ENCODE measurements around the gene CDK11B.

CDK11B gene

DNA sequence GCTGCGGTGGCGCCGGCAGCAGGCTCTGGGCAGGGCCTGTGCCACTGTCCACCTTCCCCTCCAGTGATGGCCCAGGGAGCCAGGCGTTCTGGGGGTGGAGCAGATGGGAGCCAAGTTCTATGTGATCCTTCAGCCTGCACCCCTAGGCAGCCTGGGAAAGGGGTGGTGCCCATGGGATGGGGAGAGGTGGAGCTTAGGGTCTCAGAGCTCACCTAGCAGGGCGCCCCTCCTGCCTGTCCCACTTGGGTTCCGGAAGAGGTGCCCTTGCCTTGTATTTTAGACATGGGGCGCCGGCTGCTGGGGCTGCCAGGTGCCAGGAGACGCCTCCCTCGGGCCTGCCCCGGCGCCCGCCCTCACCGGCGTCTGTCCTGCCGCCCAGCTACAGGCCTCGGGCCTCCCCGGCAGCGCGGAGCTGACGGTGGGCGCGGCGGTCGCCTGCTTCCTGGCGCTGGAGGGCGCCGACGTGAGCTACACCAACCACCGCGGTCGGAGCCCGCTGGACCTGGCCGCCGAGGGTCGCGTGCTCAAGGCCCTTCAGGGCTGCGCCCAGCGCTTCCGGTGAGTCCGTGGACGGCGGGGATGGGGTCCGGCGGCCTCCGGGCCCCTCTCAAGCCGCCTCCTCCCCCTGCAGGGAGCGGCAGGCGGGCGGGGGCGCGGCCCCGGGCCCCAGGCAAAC lies 29.9 kb downstream of the CDK11B start:
- DNase-seq (ENCODE audit: low read depth, low spot score), result no peak
- no peak overlapping the region for H3K27ac ChIP-seq

DNA sequence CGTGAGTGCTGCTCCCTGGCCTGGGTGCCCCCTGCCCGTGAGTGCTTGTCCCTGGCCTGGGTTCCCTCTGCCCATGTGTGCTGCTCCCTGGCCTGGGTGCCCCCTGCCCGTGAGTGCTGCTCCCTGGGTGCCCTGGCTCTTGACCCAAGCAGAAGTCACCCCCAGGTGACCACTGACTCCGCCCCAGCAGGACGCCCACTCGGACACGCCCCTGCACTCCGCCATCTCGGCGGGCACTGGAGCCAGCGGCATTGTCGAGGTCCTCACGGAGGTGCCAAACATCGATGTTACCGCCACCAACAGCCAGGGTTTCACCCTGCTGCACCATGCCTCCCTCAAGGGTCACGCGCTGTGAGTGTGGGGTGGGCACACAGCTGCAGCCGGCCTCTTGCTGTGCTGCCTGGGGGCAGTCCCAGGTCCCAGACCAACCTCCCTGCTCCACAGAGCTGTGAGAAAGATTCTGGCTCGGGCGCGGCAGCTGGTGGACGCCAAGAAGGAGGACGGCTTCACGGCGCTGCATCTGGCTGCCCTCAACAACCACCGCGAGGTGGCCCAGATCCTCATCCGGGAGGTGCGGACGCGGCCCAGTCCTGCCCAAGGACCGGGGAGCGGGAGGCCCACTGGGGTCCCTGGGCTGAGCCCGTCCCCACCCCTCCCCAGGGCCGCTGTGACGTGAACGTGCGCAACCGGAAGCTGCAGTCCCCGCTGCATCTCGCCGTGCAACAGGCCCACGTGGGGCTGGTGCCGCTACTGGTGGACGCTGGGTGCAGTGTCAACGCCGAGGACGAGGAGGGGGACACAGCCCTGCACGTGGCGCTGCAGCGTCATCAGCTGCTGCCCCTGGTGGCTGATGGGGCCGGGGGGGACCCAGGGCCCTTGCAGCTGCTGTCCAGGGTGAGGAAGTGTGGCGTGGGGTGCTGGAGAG lies 30.7 kb downstream of the CDK11B start:
- H3K27ac ChIP-seq, result no peak overlapping the region
- DNase-seq (ENCODE audit: low read depth, low spot score), result no peak

DNA sequence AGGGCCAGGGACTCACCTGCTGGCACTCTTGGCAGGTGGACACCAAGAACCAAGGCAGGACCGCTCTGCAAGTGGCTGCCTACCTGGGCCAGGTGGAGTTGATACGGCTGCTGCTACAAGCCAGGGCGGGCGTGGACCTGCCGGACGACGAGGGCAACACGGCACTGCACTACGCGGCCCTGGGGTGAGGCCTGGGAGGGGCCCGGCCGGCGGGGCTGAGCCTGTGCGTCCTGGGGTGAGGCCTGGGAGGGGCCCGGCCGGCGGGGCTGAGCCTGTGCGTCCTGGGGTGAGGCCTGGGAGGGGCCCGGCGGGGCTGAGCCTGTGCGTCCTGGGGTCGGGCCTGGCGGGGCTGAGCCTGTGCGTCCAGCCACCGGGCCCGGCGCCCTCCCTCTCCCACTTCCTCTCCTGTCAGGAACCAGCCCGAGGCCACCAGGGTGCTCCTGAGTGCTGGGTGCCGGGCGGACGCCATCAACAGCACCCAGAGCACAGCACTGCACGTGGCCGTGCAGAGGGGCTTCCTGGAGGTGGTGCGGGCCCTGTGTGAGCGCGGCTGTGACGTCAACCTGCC lies 31.5 kb downstream of the CDK11B start:
- DNase-seq (ENCODE audit: low read depth, low spot score), result no peak
- no peak overlapping the region for H3K27ac ChIP-seq

DNA sequence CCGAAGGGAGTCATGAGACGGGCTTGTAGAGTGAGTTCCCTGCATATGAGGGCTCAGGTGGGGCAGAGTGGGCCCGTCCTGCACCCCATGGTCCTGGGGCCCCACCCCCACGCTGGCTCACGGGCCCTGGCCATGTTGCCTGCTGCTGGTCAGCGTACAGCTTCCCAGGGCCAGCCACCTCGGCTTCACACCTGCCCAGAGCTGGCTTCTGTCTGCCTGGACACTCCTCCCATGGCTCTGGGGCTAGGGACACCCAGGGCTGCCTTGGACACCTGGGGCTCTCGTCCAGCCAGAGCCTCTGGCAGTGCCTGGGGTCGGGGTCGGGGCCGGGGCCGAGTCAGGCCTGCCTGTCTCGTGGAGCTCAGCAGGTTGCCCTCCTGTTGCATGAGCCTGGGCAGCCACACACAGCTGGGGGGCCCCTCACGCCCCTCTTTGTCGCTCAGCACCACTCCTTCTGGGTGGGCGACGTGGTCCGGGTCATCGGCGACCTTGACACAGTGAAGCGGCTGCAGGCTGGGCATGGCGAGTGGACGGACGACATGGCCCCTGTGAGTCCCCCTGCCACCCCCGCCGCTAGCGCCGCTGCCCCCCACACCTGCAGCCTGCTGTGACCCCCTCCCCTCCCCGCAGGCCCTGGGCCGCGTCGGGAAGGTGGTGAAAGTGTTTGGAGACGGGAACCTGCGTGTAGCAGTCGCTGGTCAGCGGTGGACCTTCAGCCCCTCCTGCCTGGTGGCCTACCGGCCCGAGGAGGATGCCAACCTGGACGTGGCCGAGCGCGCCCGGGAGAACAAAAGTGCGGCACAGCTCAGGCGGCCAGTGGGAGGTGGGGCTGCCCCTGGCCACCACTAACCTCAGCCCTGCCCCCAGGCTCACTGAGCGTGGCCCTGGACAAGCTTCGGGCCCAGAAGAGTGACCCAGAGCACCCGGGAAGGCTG lies 32.3 kb downstream of the CDK11B start:
- H3K27ac ChIP-seq, result no peak overlapping the region
- DNase-seq (ENCODE audit: low read depth, low spot score), result no peak

DNA sequence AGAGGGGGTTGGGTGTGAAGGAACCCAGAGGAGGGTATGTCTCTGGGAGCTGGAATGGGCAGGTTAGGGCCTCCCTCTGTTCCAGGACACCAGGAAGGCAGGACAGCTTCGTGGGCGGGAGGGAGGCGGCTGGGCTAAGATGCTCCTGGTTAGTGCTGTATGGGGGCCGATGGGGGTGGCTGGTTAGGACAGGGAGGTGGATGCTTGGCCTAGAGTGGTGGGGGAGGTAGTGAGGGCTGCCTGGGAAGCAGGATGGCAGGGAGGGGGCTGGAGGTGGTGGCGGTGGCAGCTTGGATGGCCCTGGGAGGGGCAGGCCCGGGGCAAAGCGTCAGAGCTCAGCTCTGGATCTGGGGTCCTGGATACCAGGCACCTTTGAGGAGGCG lies 33.0 kb downstream of the CDK11B start:
- no peak overlapping the region for H3K27ac ChIP-seq

DNA sequence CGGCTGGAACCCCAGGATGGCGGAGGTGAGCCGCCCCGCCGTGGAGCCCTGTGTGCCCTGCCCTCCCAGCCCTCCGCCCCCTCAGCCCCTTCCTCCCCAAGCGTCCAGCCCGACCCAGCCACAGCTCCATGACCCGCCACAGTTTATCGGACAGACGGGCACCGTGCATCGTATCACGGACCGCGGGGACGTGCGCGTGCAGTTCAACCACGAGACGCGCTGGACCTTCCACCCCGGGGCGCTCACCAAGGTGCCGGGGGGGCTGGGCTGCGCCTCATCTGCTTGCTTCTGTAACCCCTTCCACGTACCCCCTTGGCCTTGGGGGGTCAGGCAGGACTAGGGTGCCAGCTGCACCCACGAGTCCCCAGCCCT lies 33.4 kb downstream of the CDK11B start:
- H3K27ac ChIP-seq, result no peak overlapping the region
- DNase-seq (ENCODE audit: low read depth, low spot score), result no peak

More for the DNA sequence above, 33.0 kb downstream of the CDK11B start:
- DNase-seq (ENCODE audit: low read depth, low spot score), result no peak

DNA sequence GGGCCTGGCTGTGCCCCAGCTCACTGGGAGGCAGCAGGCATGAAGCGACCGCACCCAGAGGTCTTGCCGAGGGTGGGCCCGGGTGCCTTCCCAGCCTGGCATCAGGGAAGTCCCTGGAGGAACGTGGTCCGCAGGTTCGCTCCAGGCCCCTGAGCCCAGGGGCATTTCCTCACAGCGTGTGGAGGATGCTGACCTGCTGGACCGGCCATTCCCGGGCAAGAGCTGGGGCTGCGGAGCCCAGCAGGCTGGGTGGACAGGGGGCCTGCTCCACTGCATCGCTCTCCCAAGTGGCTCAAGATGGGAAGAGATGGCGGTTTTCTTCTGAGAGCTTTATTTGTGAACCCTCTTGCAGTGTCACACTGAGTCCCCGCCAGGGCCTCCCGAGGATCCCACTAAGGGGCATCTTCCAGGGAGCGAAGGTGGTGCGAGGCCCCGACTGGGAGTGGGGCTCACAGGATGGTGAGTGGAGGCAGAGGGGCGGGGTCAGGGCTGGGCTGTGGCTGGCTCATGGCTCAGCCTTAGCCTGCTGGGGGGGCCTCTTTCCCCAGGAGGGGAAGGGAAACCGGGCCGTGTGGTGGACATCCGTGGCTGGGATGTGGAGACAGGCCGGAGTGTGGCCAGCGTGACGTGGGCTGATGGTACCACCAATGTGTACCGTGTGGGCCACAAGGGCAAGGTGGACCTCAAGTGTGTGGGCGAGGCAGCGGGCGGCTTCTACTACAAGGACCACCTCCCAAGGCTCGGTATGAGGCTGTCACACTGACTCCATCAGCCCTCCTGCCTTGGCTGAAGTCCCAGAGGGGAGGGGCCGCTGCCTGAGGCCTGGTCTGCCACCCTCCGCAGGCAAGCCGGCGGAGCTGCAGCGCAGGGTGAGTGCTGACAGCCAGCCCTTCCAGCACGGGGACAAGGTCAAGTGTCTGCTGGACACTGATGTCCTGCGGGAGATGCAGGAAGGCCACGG lies 34.1 kb downstream of the CDK11B start:
- no peak for DNase-seq (ENCODE audit: low read depth, low spot score)
- no peak overlapping the region for H3K27ac ChIP-seq

DNA sequence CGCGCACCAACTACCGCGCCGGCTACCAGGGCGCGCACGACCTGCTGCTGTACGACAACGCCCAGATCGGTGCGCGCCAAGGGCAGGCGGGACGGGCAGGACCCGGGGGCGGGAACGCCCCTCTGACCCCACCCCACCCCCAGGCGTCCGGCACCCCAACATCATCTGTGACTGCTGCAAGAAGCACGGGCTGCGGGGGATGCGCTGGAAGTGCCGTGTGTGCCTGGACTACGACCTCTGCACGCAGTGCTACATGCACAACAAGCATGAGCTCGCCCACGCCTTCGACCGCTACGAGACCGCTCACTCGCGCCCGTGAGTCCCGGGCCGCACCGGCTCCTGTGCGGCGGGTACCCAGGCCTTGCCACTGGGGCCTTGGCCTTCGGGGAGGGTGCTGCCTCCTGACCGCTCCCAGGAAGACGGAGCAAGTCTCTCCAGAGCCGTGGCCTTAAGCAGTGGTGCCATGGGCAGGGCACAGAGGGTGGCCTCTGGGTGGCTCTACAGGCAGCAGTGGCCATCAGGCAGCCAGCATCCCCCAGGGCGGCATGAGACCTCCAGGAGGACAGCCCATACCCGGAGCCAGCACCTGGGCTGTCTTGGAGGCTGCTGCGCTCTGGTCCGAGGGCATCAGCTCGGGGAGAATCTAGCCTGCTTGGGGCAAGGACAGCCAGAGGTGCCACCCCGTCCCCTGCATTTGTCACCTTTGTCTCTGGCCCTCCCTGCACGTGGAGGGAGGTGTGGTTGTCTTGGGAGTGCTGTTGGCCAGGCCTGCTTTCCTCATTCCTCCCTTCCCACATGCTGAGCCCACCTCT lies 35.0 kb downstream of the CDK11B start:
- no peak for DNase-seq (ENCODE audit: low read depth, low spot score)
- H3K27ac ChIP-seq, result no peak overlapping the region

DNA sequence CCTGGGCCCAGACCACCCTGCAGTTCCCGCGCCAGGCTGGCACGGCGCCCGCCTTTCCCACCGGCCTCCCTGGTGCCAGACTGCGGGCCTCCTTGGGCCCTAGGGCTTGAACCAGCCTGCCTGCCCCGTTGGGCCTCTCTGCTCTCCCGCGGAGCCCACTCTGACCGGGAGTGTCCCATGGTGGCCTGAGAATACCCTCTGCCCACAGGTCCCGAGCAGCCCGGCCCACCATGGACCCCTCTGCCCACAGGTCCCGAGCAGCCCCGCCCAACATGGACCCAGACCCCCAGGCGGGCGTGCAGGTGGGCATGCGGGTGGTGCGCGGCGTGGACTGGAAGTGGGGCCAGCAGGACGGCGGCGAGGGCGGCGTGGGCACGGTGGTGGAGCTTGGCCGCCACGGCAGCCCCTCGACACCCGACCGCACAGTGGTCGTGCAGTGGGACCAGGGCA lies 35.6 kb downstream of the CDK11B start:
- no peak overlapping the region for H3K27ac ChIP-seq
- no peak for DNase-seq (ENCODE audit: low read depth, low spot score)

DNA sequence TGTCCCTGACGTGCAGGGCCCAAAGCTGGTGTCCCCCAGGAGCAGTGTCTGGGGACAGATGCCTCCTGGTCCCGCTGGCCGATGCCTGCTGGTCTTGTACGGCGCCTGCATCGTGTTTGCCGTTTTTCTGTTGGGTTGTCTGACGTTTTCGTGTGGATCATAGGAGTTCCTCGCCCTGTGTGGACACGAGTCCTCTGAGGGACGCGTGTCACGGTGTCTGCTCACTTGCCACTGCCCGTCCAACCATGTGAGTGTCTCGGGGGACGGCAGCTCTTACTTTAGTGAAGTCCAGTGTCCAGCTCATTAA lies 36.1 kb downstream of the CDK11B start:
- no peak for DNase-seq (ENCODE audit: low read depth, low spot score)
- no peak overlapping the region for H3K27ac ChIP-seq

DNA sequence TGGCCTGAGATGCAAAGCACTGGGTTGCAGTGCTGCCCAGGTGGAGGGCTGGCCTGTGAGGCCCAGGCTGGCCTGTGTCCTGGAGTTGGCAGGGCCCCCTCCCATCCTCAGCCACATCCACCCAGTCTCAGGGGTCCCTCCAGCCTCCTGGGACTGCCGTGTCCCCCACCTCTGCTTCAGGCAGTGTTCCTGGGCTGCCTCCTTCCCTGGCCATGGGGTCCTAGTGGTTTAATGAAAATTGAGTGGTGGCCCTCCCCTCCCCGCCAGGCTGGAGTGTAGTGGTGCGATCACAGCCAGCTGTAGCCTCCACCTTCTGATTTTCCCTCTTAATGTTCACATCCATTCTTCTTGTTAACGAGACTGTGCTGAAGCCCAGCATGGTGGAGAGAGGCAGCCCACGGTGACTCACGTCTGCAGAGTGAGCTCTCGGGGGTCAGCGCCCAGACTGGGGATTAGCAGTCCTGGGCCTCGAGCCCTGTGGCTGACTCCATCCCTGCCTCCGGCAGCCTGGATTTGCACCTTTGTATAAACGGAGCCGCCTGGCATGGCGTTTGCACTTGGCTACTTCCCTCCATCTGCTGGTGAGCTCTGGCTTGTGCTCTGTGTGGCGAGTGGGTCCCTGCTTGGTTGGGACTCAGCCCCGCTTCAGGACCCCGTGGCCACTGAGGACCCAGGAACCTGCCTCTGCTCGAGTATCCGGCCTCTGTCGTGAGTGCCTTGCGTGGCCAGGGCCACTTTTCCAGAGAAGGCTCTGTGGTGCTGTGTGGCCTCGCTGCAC lies 36.6 kb downstream of the CDK11B start:
- no peak for DNase-seq (ENCODE audit: low read depth, low spot score)
- H3K27ac ChIP-seq, result no peak overlapping the region

DNA sequence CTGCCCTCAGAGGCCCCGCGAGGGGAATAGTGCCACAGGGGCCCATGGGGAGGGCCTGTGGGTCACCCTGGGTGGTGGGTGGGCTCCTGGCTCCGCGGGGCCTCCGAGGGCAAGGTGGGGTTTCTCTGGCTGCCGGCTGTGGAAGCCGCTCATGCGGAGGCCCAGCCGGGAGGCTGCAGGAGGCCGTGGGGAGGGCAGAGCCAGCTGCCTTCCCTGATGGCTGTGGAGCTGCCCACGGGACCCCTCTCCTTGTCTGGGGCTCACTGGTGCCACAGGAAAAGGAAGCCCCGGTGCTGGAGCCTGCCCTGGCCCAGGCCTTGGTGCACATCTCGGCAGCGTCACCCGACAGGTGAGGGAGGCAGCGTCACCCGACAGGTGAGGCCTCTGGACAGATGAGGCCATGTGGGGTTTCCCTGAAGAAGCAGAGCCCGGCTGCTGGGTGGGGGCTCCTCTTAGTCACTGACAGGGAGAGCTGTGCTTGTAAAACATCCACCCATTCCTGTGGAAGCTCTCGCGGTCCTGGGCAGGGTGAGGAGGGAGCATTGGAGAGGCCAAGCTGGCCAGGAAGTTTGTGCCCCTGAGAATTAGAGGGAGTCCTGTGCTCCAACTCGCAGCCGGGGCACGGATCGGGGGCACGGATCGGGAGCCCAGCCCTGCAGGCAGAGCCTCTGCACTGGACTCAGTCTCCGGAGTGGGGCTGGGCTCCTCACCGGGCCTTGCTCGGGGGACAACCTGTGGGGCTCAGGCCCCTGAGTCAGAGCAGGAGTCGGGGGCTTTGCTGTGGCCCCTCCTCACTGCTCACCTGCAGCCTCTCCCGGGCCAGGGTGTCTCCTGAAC lies 37.4 kb downstream of the CDK11B start:
- H3K27ac ChIP-seq, result no peak overlapping the region
- no peak for DNase-seq (ENCODE audit: low read depth, low spot score)

DNA sequence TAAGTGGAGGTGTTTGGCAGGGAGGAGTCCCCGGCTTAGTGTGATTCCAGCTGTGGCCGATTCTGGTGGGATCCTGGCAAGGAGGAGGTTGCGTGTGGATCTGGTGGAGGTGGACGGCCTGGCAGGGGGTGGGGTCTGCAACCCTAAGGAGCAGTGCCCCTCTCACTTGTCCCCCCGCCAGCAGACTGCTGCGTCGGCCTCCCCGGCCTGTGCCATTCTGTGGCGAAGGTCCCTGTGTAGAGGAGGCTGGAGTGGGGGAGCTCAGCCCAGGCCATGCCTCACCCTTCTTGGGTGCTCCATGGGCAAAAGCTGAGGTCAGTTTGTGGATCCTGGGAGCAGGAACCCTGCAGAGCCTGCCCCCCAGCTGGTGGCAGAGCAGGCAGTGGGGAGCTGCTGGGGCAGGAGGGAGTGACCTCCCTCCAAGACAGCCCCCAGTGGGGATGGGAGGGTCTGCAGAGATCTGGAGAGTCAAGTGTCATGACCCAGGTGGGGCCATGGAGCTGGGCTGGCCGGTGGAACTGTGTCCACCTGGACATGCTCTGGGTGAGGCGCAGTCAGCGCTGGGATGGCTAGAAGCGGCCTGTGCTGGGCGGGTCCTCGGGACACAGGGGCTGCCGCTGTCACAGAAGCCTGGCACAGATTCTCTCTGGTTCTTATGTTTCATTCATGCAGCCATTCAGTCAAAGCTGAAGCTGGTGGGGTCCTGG lies 38.2 kb downstream of the CDK11B start:
- H3K27ac ChIP-seq, result no peak overlapping the region
- no peak for DNase-seq (ENCODE audit: low read depth, low spot score)

DNA sequence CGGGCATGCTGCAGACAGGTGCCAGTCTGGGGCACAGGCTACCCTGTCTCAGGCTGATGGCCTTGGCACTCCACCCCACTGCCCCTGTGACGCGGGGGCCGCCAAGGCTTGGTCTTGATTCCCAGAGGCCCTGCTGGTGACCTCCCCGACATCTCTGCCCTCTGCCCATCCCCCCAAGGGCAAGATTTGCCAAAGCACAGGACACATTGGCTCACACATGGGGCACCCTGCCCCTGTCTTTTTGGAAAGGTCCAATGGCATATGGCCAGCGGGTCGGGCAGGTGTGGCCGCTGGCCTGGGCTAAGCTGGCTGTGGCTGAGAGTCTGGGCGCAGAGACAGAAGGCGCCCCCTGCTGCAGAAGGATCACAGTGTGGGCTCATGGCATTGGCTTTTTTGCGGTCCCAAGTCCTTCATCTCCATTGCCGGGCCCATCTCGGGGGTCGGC lies 38.9 kb downstream of the CDK11B start:
- DNase-seq (ENCODE audit: low read depth, low spot score), result no peak
- no peak overlapping the region for H3K27ac ChIP-seq

DNA sequence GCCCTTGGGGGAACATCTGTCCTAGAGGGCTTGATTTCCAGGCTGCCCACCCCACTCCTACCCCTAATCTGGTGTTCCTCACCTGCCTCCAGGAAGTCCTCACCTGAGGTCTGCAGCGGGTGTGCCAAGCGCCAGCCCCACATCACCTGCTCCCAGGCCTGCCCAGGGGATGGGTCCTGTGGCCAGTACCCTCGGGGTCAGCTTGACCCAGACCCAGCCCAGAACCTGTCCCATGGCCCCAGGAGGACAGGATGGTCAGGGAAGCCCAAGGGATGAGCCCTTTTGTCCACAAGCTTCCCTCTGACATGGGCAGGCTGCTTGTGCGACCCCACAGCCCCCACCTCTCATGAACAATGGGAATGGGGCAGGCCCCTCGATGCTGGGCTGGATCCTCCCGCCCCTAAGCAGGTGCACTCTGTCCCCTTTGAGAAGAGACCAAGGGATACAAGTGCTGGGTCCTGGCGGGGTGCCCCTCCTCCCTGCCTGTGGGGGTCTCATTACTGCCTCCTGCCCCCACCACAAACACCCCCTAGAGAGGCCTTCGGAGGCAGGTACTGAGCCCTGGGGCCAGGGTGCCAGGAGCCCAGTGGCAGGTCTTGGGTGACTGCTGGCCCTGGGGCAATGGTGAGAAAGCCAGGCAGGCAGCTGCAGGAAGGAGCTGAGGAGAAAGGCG lies 40.3 kb downstream of the CDK11B start:
- no peak overlapping the region for H3K27ac ChIP-seq
- DNase-seq (ENCODE audit: low read depth, low spot score), result no peak

DNA sequence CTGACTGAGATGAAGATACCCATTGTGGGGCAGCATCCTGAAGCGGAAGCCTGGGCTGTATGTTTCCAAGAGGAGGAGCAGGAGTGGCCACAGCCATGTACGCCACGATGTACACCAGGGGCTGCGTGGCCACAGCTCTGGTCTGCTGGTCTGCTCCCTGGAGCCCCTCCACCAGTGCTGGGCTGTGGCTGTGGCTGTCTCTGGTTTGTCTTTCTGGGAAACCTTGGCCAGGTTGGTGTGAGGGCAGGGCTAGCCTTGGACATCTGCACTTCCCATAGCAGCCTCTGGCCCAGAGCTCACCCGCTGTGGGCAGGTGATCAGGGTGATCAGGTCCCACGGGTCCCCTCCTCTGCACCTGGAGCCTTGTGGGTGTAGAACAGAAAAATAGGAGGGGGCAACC lies 40.9 kb downstream of the CDK11B start:
- no peak overlapping the region for H3K27ac ChIP-seq
- no peak for DNase-seq (ENCODE audit: low read depth, low spot score)

Data from epithelial cell of prostate (primary cell).